Endothelial cell of umbilical vein (primary cell): Measurements from ENCODE around the gene GPR139. TPM values are rescaled to one million over a fixed set of nuclear protein-coding genes. Genes with fewer than 3 reads are reported as not detected.

ENCODE experiments used
- BruUV-seq: library from RNA; stranded (reverse); fragments of 400-500 nt; replicated peaks from 2 replicates; lab custom pipeline; 2021; lab: Mats Ljungman, UMichigan
- CTCF ChIA-PET: fragments of 300-600, 350-600 bp; sonication (Branson Sonifier 250); formaldehyde crosslinking; loops from one replicate; lab custom pipeline; 2021; ENCODE audit warnings: antibody characterized with exemption, inconsistent platforms; lab: Charles Lee
- POLR2A ChIA-PET: fragments of 300-600, 350-600 bp; sonication (Branson Sonifier 250); formaldehyde crosslinking; loops from one replicate; lab custom pipeline; 2021; ENCODE audit warnings: antibody characterized with exemption, inconsistent platforms; lab: Charles Lee
- DNase-seq: peaks from one replicate; pipeline ENCODE4 v3.0.0-alpha.2; 2011; ENCODE audit warnings: low read depth, low spot score
- FAIRE-seq: peaks from 2 replicates; lab custom pipeline; 2011; peaks lifted over from hg19 to GRCh38; lab: Jason Lieb, UNC
- H2AFZ ChIP-seq: 2 replicates; pipeline ENCODE4 v1.6.0; 2012; ENCODE audit warnings: low read depth, low read length, control low read depth, inconsistent platforms
- H3K27ac ChIP-seq: 2 replicates; pipeline ENCODE4 v1.5.1; 2011; ENCODE audit warnings: low read depth, mild to moderate bottlenecking, control low read depth, low read length, moderate library complexity; ENCODE audit not compliant: insufficient read depth
- H3K27me3 ChIP-seq, 2 experiments: 2 replicates each; pipeline versions ENCODE4 v1.6.0 to v1.6.1; 2011; ENCODE audit warnings: low read length in 2 of 2, mixed read lengths in 1 of 2; ENCODE audit not compliant: control insufficient read depth in 2 of 2, insufficient read depth in 2 of 2
- H3K36me3 ChIP-seq, 2 experiments: 2 replicates in 1 of 2; 3 replicates in 1 of 2; pipeline ENCODE4 v1.5.1; 2011; ENCODE audit warnings: low read length in 2 of 2, mild to moderate bottlenecking in 1 of 2, moderate library complexity in 1 of 2; ENCODE audit not compliant: control insufficient read depth in 2 of 2, insufficient read depth in 2 of 2; ENCODE audit errors: extremely low read depth in 1 of 2
- H3K4me1 ChIP-seq: 3 replicates; pipeline ENCODE4 v1.5.1; 2011; ENCODE audit warnings: mild to moderate bottlenecking, low read length; ENCODE audit not compliant: control insufficient read depth, insufficient read depth; ENCODE audit errors: extremely low read depth
- H3K4me2 ChIP-seq: 2 replicates; pipeline ENCODE4 v1.6.1; 2011; ENCODE audit warnings: low read length, control low read depth, mixed read lengths; ENCODE audit not compliant: insufficient read depth
- H3K4me3 ChIP-seq, 3 experiments: fragments of 200-600 bp in 1 of 3; sonication (generic), shearing (Covaris generic) in 1 of 3; replicated peaks in 1 of 3; 2 replicates each; pipeline ENCODE4 v1.5.1; 2011 to 2016; ENCODE audit warnings: control low read depth in 3 of 3, low read length in 3 of 3, mild to moderate bottlenecking in 2 of 3, inconsistent platforms in 1 of 3, low read depth in 1 of 3, moderate library complexity in 1 of 3; ENCODE audit not compliant: insufficient read depth in 1 of 3
- H3K79me2 ChIP-seq: 2 replicates; pipeline ENCODE4 v1.6.0; 2012; ENCODE audit warnings: low read length, inconsistent platforms; ENCODE audit not compliant: control insufficient read depth, insufficient read depth
- H3K9ac ChIP-seq: replicated peaks from 2 replicates; pipeline ENCODE3; 2011; ENCODE audit warnings: low read length, control low read depth; ENCODE audit not compliant: insufficient read depth; ENCODE audit errors: extremely low read depth
- H3K9me1 ChIP-seq: replicated peaks from 3 replicates; pipeline ENCODE4 v1.6.0; 2011; ENCODE audit warnings: mild to moderate bottlenecking, low read length; ENCODE audit not compliant: control insufficient read depth, insufficient read depth; ENCODE audit errors: extremely low read depth
- H3K9me3 ChIP-seq: replicated peaks from 2 replicates; pipeline ENCODE4 v1.5.1; 2012; ENCODE audit warnings: low read length, inconsistent platforms; ENCODE audit not compliant: control insufficient read depth, insufficient read depth
- H4K20me1 ChIP-seq: replicated peaks from 2 replicates; pipeline ENCODE3; 2011; ENCODE audit warnings: mild to moderate bottlenecking, low read length; ENCODE audit not compliant: control insufficient read depth, insufficient read depth; ENCODE audit errors: extremely low read depth
- EZH2 ChIP-seq: IDR thresholded peaks from 2 replicates; pipeline ENCODE4 v1.6.1; 2012; ENCODE audit warnings: borderline replicate concordance, low read depth, mild to moderate bottlenecking, moderate library complexity, low read length, inconsistent platforms; ENCODE audit not compliant: severe bottlenecking
- FOS ChIP-seq: IDR thresholded peaks from 2 replicates; pipeline ENCODE4 v1.6.1; 2011; ENCODE audit warnings: mild to moderate bottlenecking, low read length, moderate library complexity, borderline replicate concordance; ENCODE audit not compliant: insufficient read depth
- GATA2 ChIP-seq: IDR thresholded peaks from 2 replicates; pipeline ENCODE4 v1.7.0; 2011; ENCODE audit warnings: low read depth, mild to moderate bottlenecking, moderate library complexity, mixed read lengths, low read length; ENCODE audit not compliant: insufficient read length, insufficient read depth
- JUN ChIP-seq: IDR thresholded peaks from 2 replicates; pipeline ENCODE4 v1.6.1; 2011; ENCODE audit warnings: borderline replicate concordance, low read depth; ENCODE audit not compliant: insufficient read length, insufficient read depth
- MAX ChIP-seq: IDR thresholded peaks from 2 replicates; pipeline ENCODE4 v1.6.1; 2011; ENCODE audit not compliant: insufficient read depth, insufficient read length
- MYC ChIP-seq: IDR thresholded peaks from one replicate; pipeline ENCODE4 v1.6.1; 2011; ENCODE audit warnings: mild to moderate bottlenecking, low read depth, low read length
- POLR2A ChIP-seq: IDR thresholded peaks from 2 replicates; pipeline ENCODE4 v1.6.1; 2012; ENCODE audit warnings: low read depth, mild to moderate bottlenecking, control low read depth, low read length
- POLR2AphosphoS5 ChIP-seq: IDR thresholded peaks from 2 replicates; pipeline ENCODE4 v1.6.1; 2012; ENCODE audit warnings: low read depth, mild to moderate bottlenecking, control low read depth, low read length, moderate library complexity; ENCODE audit not compliant: insufficient read depth
- dilution Hi-C: fragments of 300-500 bp; cut with MboI; formaldehyde crosslinking; loops from one replicate; pipeline ENCODE4 v1.15.0; 2019; ENCODE audit warnings: low sequenced_read_pairs; ENCODE audit not compliant: extremely low pct_ligation_motif_present
- intact Hi-C: fragments of 100-400 bp; cut with micrococcal nuclease; formaldehyde crosslinking; loops from one replicate; pipeline ENCODE4 v1.10.0; 2022
- polyA plus RNA-seq, 4 experiments: library from polyadenylated mRNA; depleted of rRNA in 3 of 4; stranded (reverse) in 3 of 4; unstranded in 1 of 4; fragments of >200 nt; gene quantifications; 2 replicates each; pipeline versions ENCODE4 v1.2.1 to v1.2.3, GENCODE V29; 2011 to 2012; ENCODE audit warnings: missing spikeins in 1 of 4
- total RNA-seq: library from RNA; stranded (reverse); gene quantifications from 2 replicates; pipeline ENCODE4 v1.2.3, GENCODE V29; 2021
- TF ChIP-seq, protein P1 (sequence below), 2 donors: IDR thresholded peaks; 1 replicate in 1 of 2; 2 replicates in 1 of 2; pipeline ENCODE4 v1.5.1; 2011; ENCODE audit warnings: low read length in 2 of 2, mild to moderate bottlenecking in 2 of 2, moderate library complexity in 2 of 2, control low read depth in 1 of 2, inconsistent platforms in 1 of 2, low read depth in 1 of 2; ENCODE audit not compliant: insufficient read depth in 1 of 2; ENCODE audit errors: extremely low read depth in 1 of 2

The GPR139 gene
- total and polyA plus RNA-seq, 2 donors (not counting 3 experiments of a cell fraction or from before 2014, with no cell fraction given): not detected

GRCh38 chr16:20045886-20046285 is 27.8 kb downstream of the GPR139 start:
- no peak overlapping the region for H2AFZ ChIP-seq
- ChIA-PET CTCF (no interaction called here), POLR2A (no interaction called here)
- H3K27me3 ChIP-seq: no peaks in the 10 kb centered on the region
- H3K9me3 ChIP-seq: no peaks in the 10 kb centered on the region
- no peaks in the 10 kb centered on the region for H4K20me1 ChIP-seq
- intact Hi-C loops: no loop called here
- no peak overlapping the region for H3K4me2 ChIP-seq
- H3K4me1 ChIP-seq: no peaks in the 10 kb centered on the region
- H3K4me3 ChIP-seq: no peak overlapping the region
- no peak overlapping the region for H3K27ac ChIP-seq
- H3K79me2 ChIP-seq: no peaks in the 10 kb centered on the region
- DNase-seq (no peak), FAIRE-seq (no peak)
- BruUV-seq: no TSS peak
- H3K36me3 ChIP-seq: no peaks in the 10 kb centered on the region
- H3K9ac ChIP-seq: no peak overlapping the region
- dilution Hi-C loops: no loop called here
- H3K9me1 ChIP-seq: no peaks in the 10 kb centered on the region
- TF ChIP-seq, protein P1, sequence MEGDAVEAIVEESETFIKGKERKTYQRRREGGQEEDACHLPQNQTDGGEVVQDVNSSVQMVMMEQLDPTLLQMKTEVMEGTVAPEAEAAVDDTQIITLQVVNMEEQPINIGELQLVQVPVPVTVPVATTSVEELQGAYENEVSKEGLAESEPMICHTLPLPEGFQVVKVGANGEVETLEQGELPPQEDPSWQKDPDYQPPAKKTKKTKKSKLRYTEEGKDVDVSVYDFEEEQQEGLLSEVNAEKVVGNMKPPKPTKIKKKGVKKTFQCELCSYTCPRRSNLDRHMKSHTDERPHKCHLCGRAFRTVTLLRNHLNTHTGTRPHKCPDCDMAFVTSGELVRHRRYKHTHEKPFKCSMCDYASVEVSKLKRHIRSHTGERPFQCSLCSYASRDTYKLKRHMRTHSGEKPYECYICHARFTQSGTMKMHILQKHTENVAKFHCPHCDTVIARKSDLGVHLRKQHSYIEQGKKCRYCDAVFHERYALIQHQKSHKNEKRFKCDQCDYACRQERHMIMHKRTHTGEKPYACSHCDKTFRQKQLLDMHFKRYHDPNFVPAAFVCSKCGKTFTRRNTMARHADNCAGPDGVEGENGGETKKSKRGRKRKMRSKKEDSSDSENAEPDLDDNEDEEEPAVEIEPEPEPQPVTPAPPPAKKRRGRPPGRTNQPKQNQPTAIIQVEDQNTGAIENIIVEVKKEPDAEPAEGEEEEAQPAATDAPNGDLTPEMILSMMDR (IDR thresholded peaks at IDR 0.05; ENCODE audit: extremely low read depth in 1 of 2, insufficient read depth in 1 of 2, low read depth in 1 of 2, low read length in 2 of 2): no peak

GRCh38 chr16:20042848-20043247 is 30.8 kb downstream of the GPR139 start:
- POLR2A ChIA-PET: no interaction called here

More at GRCh38 chr16:20042848-20043247, 30.8 kb downstream of the GPR139 start:
- TF ChIP-seq MAX: no peak
- TF ChIP-seq MYC: no peak
- no peak for TF ChIP-seq FOS
- TF ChIP-seq, protein P1 (IDR thresholded peaks at IDR 0.05; ENCODE audit: extremely low read depth in 1 of 2, insufficient read depth in 1 of 2, low read depth in 1 of 2, low read length in 2 of 2): no peak
- TF ChIP-seq POLR2A: no peak
- no peak for TF ChIP-seq EZH2
- no peak for TF ChIP-seq JUN
- TF ChIP-seq POLR2AphosphoS5: no peak
- TF ChIP-seq GATA2: no peak
- CTCF ChIA-PET: no interaction called here
- FAIRE-seq (no peak), DNase-seq (no peak)
- intact Hi-C loops: no loop called here
- no peaks in the 10 kb centered on the region for H3K36me3 ChIP-seq
- no peak overlapping the region for H2AFZ ChIP-seq
- no peaks in the 10 kb centered on the region for H4K20me1 ChIP-seq
- H3K4me3 ChIP-seq: no peak overlapping the region
- H3K27me3 ChIP-seq: no peaks in the 10 kb centered on the region
- H3K9me1 ChIP-seq: no peaks in the 10 kb centered on the region
- H3K79me2 ChIP-seq: no peaks in the 10 kb centered on the region
- dilution Hi-C loops: no loop called here
- H3K4me2 ChIP-seq: no peak overlapping the region
- H3K4me1 ChIP-seq: no peaks in the 10 kb centered on the region
- no peak overlapping the region for H3K27ac ChIP-seq
- no peaks in the 10 kb centered on the region for H3K9me3 ChIP-seq
- H3K9ac ChIP-seq: no peak overlapping the region
- BruUV-seq: no TSS peak
